ENCODE data around the gene ECM2.

The ECM2 gene

DNA sequence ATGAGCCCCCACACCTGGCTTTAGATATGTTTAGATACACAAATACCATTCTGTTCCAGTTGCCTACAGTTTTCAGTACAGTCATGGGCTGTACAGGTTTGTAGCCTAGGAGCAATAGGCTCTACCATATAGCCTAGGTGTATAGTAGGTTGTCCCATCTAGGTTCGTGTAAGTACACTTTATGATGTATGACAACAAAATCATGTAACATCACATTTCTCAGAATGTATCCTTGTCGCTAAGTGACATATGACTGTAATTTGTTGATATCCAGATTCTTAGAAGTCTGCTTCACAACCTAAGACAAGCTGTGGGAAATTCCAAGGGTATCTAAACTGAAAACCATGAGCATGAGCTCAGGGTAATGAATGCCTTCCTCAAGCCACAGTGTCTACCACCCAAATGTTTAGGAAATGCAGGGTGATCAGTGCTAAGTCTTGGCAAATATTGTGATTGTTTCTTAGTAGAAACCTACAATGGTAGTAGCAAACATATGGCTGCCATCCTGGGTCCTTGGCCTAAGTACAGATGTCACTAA is 8.4 kb downstream of the ECM2 start:
- no peak for DNase-seq

DNA sequence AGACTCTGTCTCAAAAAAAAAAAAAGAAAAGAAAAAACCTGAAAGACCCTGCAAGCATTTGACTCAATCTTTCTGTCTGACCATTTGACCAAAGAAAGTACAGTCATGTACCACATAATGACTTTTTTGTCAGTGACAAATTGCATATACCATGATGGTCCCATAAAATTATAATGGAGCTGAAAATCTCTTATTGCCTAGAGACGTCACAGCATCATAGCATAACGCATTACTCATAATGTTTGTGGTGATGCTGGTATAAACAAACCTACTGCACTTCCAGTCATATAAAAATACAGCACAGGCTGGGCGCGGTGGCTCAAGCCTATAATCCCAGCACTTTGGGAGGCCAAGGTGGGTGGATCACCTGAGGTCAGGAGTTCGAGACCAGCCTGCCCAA is 10.5 kb downstream of the ECM2 start:
- no peak for DNase-seq

DNA sequence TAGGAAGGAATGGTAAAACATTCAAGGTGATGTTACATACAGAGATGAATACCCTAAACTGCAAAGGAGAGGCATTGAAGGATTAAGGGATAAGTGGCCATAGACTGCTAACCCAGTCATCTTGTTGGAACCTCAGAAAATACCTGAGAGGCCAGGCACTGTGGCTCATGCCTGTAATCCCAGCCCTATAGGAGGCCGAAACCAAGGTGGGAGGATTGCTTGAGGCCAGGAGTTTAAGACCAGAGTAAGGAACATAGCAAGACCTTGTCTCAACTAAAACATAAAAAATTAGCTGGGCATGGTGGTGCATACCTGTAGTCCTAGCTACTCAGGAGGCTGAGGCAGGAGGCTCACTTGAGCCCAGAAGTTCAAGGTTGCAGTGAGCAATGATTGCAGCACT is 10.9 kb downstream of the ECM2 start:
- DNase-seq: no peak

DNA sequence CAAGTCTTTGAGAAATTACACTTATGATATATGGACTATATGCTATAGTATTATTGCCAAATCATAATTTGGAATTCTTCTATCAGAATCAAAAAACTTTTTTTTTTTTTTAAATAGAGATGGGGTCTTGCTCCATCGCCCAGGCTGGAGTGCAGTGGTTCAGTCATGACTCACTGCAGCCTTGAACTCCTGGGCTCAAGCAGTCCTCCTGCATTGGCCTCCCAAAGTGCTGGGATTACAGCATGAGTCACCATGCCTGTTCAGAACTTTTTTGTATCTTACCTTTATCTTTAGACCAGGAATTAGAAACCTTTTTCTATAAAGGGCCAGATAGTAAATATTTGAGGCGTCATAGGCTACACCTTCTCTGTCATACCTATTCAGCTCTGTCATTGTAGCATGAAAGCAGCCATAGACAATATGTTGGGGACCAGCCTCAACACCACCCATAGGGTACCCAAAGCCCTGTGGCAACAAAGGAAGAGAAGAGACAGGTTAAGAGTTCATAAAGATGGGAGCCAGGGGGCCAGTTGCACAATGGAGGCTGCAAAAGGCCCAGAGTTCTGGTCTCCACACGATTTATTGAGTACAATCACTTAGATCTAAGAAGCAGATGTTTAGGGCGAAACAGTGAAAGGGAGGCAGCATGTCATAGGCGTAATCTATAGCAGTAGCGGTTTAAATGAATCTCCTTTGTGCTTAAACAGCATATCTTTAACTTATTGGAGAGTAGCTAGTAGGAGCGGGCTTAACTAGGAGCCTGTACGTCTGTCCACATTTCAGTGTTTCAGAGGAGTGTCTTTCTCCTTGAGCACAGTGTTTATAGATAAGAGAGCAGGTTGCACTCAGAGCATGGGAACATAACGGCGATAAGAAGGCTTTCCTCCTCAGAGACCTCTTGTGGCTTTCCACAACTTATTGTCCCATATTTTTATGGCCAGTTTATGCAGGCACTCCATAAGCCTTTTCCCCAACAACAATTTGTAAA is 12.5 kb downstream of the ECM2 start:
- DNase-seq: no peak

DNA sequence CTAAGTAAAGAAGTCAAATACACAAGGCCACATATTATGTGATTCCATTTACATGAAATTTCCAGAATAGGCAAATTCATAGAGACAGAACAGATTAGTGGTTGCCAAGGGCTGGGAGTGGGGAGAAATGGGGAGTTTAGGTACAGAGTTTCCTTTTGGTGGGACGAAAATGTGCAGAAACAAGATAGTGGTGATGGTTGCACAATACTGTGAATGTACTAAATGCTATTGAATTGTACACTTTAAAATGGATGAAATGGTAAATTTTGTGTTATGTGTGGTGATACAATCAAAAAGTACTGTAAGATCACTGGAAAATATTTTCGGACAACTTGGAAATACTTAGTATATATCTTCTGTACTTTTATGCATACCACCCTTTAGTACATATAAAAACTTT is 15.0 kb downstream of the ECM2 start:
- no peak for DNase-seq

DNA sequence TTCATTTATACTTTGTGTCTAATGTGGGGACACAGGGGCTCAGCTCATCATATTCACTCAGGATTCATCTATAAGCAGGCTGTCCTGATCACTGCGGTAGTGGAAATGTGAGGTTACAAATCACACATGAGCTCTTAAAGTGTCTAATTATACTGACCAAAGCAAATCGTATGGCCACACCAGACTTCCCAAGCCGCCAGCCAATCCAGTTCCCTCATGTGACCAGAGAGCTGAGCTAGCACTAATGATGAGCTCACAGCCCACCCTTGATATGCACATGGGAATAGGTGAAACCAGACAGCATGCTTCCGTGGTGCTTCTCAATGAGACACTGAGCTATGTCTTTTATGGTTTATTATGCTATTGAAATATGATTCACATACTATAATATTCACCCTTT is 17.6 kb downstream of the ECM2 start:
- no peak for DNase-seq

DNA sequence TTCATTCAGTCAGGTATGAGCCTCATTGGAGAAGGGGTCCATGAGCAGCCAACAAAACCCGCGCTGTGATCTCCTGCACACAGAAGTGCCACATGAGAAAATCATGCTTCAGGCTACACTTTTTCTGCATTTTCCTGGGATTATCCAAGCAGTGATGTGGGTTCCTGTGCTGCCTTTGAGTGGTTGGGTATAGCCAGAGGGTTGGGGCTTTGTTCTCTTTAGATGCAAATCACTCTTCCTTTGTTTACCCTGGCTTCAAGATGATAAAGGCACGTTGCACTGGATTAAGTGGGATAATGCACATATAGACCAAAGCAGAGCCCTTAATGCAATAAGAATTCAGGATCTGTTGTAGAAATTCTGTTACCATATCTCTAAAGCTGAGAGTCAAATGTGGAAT is 18.7 kb downstream of the ECM2 start:
- no peak for DNase-seq

DNA sequence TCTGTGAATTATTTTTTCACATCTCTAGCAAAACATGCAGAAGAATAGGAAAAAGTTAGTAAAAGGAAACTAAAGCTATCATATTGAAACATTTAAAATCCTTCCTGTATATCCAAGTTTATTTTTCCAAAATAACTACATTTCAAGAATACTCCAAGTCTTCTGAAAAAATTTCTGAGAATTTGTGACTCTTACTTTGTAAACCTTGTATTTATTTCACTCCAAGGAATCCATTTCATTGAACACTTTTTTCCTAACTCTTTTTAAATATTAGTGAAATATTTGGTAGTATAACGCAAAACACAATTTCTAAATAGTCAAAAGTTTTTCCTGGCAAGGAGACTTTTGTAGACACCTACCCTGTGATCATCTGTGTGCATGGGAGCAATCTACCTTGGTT is 19.3 kb downstream of the ECM2 start:
- DNase-seq: no peak

DNA sequence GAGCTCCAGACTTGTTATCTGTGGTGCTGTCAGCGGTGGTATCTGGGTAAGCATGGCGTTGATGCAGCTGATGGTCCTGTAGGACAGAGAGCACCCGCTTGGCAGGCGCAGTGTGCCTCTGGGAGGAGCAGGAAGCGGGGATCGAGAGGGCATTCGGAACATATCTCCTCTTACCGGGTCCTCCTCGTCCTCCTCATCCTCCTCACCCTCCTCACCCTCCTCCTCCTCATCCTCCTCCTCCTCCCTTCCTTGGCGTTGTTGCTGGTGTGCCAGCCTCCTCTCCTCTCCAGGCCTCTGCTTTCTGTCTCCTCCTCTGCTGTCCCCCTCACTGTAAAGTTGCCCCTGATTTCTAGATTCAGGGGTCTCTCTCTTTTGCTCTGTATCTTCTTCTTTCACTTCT is 21.2 kb downstream of the ECM2 start:
- no peak for DNase-seq

DNA sequence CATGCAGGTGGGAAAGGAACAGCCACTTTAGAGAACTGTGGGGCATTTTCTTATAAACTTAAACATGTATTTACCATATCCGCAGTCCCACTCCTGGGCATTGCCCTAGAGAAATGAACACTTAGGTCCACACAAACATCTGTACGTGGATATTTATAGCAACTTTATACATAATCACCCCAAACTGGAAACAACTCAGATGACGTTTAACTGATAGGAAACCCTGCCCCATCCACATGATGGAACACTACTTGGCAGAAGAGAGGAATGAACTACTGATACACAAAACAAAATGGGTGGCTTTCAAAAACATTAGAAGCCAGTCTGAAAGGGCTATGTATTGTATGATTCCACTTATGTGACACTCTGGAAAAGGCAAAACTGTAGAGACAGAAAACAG is 22.4 kb downstream of the ECM2 start:
- DNase-seq: no peak

DNA sequence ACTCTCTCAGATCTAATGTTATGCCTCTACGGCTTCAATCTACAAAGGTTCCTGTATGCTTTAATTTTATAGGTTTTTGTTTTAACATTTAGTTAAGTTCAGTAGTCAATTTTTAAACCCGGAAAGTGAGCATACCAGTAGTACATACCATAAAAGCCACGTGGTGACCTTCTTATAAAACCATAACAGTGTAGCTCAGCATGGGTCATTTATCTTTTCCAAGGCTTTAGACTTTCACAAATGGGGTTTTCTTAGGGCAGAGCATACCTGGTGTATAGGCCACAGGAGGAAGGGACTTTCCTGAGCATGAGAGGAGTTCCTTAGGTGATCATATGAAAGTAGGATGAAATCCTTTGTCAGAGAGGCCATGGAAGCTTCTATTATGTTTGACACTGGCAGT is 23.2 kb downstream of the ECM2 start:
- no peak for DNase-seq

DNA sequence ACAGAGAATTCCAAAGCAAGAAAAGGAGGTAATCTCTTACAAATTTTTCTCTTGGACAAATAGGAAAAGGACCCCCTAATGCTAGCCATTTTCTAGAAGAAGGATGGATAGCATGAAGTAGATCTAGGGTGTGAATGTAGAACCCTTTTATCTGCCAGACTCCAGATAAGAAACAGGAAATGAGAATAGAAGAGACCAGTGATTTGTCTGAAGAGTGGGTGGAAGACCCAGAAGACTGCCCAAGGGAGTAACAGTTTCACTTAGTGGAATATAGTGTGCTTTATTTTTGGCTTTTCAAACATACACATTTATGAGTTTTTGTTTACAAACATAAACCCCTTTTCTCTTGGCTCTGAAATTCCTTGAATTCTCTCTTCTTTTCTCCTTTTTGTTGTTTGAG is 25.0 kb downstream of the ECM2 start:
- DNase-seq: no peak

DNA sequence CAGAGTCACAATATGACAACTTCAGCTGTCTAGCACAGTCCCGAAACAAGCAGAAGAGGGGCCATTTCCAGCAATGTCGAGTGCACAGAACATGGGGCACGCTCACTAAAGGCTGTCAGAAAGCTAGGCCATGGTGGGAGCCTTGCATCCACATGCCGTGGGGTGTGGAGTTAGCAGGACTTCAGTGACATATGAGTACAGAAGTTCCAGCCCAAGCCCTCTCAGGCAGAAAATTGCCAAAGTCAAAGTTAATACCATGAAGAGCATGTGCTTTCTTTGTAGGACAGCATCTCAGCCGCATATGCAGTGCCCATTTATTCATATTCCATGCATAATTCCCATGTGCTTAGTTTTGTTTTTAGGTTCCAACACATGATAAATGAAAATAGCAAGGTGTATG is 26.7 kb downstream of the ECM2 start:
- no peak for DNase-seq

DNA sequence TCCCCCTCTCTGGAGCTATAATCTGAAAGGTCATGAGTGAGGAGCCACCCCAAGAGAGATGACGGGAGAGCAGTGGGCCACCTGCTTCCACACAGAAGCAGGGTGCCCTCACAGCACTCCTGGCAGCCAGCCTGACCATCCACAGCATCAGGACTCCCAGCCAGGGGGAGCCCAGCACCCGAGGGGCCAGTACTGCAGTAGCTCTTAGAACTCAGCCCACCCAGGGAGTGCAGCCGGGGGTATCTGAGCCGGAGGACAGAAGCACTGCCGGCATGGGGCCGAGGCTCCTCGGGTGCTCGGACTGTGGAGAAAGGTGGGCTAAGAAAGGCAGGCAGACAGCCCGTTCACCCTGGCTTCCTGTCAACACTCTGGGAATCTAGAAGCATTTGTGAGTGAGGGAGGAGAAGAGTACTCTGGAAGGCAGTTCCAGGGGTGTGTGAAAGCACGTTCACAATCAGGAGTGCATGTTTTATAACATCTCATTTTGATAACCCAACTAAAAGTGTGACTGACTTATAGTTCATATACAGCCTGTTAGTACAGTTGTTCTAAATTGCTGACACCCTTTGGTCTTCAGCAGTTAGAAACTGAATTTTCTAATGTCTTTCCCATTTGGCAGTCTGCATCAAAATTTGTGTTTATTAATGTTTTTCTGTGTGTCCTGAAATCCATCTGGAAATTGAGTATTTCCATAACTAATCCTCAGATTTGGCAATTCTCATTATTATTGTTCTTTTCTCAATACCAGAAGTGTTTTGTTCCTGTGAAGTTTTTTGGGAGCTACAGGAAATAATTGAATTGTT is 27.6 kb downstream of the ECM2 start:
- DNase-seq: peak; percentile 53

DNA sequence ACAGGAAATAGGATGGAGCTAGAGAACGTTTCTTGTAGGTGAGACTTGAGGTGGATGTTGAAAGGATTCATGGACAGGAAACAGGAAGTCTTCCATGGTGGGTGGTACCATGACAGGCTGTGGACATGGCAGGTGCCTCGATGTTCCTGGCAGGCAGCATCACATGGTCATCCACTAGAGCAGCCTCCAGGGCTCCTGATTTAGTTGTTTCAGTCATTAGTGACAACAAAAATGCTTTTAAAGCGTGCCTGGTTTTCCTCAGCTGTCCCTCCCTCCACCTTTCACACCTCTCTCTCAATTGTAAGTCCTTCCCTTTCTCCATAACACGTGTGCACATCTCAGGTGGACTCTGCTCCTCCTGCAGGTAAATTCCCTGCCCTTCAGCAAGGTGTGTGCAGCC is 28.3 kb downstream of the ECM2 start:
- no peak for DNase-seq

DNA sequence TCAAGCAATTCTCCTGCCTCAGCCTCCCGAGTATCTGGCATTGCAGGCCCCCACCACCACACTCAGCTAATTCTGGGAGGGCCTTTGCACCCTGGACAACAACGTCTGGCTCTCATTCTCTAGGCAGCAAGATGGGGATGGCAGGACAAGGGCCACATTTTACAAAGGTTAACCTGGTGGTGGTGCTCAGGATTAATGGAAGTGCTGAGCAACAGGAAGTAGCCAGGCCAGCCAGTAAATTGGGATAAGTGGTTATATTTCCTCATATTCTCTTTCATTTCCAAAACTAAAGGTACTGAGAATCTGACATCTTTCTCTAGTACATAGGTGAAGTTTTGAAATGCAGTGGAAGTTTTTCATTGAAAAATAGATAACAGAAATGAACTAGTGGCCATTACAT is 28.8 kb downstream of the ECM2 start:
- DNase-seq: no peak

DNA sequence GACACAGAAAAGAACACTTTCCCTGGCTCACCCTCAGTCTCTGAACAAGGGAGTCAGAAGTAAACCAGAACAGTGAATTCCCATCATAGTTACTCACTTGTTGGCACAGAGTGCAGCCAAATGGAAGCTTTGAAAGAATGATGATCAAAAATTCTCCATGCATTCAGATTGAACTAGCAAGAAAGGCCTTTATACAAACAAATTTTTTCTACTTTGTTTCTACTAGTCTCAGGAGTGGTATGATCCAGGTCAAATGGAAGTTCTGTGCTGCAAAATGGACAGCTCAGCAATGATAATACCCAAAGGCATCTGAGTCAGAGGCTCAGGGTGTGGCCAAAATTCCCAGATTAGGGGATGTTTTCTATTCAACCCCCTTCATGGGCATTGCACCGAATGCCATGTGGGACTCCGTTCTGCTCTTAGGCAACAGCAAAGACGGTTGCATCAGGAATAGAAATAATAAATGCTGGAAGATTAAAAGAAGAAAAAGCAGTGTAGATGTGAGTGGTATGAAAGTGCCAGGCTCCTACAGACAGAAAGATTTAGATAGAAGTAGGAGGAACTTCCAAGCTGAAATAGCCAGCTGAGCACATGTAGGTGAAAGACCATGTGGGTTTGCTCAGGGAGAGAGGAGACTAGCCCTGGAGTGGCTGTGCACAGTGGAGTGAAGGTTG is 29.5 kb downstream of the ECM2 start:
- DNase-seq: peak; percentile 78

DNA sequence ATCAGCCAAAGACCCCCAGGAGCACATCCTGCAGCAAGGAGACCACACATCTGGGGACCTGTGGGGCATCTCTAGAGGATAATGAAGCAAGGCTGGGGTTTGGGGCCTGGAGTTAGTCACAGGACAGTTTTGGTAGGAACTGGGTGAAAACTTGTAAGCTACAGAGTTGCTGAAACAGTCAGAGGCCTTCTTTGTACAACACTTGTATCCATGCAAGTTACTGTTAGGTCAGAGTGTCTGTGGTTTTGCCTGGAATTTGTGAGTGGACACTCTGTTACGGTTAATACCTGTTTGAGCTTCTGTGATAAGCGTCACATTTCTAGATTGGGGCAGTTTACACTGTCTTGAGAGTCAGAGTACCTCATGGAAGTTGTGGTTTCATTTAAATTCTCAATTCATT is 30.9 kb downstream of the ECM2 start:
- DNase-seq: no peak

DNA sequence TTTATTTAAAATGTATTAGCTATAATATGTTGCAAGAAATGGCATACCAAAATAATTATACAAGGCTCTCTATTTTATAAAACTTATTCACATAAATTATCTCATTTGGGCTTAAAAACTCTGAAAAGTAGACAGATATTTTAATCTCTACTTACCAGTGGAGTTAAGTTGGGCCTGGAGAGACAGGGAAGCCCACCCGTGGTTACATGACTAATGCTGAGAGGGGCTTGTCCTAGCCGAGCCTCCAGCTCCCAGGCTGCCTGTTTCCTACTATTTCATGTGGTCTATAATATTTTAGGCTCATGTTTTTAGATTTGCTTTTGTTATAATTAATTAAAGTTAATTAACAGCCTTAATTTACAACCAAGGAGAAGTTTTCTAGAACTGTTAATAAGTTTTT is 32.6 kb downstream of the ECM2 start:
- DNase-seq: no peak

DNA sequence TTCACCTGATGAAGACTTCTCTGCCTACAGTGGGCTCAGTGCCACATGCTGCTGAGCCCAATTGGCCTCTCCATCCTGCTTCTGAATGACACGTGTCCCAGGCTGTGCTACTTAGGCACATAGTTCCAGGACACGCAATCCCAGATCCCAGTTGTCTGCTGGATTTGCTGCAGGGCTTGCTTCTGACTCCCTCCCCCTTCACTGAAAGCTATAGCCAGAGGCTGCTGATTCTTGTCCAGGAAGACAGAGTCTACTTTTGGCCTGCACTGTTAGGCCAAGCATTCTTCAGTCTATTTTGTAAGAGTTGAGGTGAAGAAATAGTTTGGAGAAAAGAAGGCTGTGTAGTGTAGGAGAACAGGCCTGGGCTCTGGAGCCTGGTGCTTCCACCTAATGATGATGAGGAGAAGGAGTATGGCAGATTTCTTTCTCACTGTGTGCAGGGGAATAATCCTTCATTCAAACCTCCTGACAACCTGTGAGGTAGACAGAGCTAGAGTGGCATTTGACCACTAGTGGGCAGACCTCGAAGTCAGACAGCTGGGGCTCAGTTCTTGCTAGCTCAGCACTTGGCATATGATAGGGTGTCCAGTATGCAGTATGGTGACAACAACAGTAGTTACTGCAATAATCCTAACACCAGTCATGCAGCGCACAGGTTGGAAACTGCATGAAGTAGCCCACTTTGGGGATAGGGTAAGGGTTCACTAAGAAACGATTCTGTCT is 34.0 kb downstream of the ECM2 start:
- DNase-seq: peak; percentile 51

DNA sequence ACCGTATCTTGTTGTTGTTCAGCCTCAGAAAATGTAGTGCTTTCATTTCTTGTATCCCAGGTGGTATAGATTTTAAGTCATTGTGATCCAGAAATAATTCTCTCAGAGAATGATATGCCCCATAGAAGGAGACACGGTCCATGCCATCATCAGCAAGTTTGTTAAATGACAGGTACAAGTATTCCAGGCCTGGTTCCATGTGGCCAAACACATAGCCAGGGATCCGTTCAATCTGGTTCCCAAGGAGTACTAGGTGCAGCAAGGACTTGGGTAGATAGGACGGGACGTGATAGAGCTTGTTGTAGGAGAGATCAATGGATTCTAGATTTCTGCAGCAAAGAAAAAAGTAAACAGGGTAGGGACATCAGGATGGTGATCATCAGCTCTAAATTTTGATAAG is 35.1 kb downstream of the ECM2 start:
- no peak for DNase-seq

DNA sequence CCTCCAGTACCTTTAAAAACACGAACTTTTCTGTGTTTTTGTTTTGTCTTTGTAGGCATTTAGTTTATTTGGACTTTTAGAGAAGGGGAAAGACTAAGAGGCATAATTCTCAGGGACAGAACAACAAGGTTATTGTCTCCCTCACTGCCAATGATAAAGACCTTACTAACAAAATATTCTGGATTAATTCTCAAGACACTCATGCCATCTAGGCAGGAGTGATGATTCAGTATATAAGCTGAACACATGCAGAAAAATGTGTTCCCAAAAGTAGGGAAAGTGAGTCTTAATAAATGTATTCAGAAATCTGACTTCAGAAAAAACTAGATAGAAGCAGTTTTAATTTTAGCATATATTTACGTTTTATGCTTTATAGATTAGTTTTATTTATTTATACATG is 36.1 kb downstream of the ECM2 start:
- no peak for DNase-seq
